Tibial artery (tissue), 4 donors: ENCODE data around the gene TPM1.

ENCODE experiments used
- DNase-seq, 2 donors: peaks; one replicate each; pipeline ENCODE4 v3.0.0-alpha.2; 2019
- H3K27ac ChIP-seq, 2 donors: fragments of 200-600 bp; sonication (generic) in 1 of 2; 1 replicate in 1 of 2; 2 replicates in 1 of 2; pipeline ENCODE4 v1.5.1; 2018 to 2019; ENCODE audit warnings: mild to moderate bottlenecking in 1 of 2
- H3K27me3 ChIP-seq, 2 donors: fragments of 200-600 bp; sonication (generic) in 1 of 2; one replicate each; pipeline versions ENCODE4 v1.5.1 to v1.6.0; 2016 to 2019
- H3K36me3 ChIP-seq, 3 donors: fragments of 200-600 bp; sonication (generic) in 2 of 3; one replicate each; pipeline ENCODE4 v1.5.1; 2016 to 2019; ENCODE audit warnings: mild to moderate bottlenecking in 2 of 3
- H3K4me1 ChIP-seq, 4 donors: fragments of 200-600 bp; sonication (generic) in 2 of 4; 1 replicate in 3 of 4; 2 replicates in 1 of 4; pipeline ENCODE4 v1.5.1; 2016 to 2019
- H3K4me3 ChIP-seq, 2 donors: fragments of 200-600 bp; sonication (generic) in 1 of 2; 1 replicate in 1 of 2; 2 replicates in 1 of 2; pipeline ENCODE4 v1.5.1; 2018 to 2019; ENCODE audit warnings: mild to moderate bottlenecking in 2 of 2
- H3K9me3 ChIP-seq, 3 donors: fragments of 200-600 bp; sonication (generic) in 1 of 3; one replicate each; pipeline ENCODE4 v1.5.1; 2016 to 2019
- intact Hi-C: fragments of 100-400 bp; cut with DNase I; formaldehyde crosslinking; loops from one replicate; pipeline ENCODE4 v1.15.0; 2023; ENCODE audit warnings: low total_unique reads
- TF ChIP-seq, protein P1 (sequence below), 2 experiments: fragments of 200-600 bp in 1 of 2; fragments of 450-650 bp in 1 of 2; IDR thresholded peaks; one replicate each; pipeline ENCODE4 v1.5.1; 2017 to 2019; ENCODE audit warnings: antibody characterized with exemption in 2 of 2, mild to moderate bottlenecking in 1 of 2, moderate library complexity in 1 of 2

Gene TPM1

DNA sequence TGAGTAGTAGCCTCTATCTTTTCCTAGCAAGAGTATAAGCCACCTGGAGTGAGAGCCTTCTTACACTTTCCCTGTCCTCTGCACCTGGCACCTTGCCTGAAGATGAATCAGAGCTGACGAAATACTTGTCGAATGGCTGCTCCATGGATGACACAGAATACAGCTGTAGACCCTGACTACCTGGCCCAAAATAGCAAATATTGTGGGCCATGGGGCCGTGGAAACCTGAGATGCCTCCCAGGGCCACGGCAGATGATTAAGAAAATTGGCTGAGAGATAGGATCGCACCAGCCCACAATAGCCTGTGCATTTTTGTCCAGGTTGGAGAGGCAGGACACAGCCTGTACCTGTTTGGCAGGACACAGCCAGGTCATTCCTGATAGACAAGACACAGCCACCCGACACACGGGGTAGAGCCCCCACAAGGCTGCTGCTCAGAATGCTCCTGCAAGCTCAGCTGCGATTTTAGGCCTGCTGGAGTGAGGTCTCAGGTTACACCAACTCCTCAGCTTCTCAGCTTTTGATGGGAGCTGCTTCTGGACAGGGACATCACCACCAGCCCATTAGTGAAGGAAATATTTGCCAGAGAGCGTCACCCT lies 22.9 kb upstream of the TPM1 start:
- Histone ChIP-seq H3K4me3 (no peak overlapping the region), H3K27me3 (no peaks in the 10 kb centered on the region), H3K9me3 (no peaks in the 10 kb centered on the region), H3K36me3 (no peaks in the 10 kb centered on the region), H3K4me1 (peaks cover 0 to 53% (median 40%) of the 10 kb centered on the region in 4 donors), H3K27ac (no peak overlapping the region)
- TF ChIP-seq, protein P1, sequence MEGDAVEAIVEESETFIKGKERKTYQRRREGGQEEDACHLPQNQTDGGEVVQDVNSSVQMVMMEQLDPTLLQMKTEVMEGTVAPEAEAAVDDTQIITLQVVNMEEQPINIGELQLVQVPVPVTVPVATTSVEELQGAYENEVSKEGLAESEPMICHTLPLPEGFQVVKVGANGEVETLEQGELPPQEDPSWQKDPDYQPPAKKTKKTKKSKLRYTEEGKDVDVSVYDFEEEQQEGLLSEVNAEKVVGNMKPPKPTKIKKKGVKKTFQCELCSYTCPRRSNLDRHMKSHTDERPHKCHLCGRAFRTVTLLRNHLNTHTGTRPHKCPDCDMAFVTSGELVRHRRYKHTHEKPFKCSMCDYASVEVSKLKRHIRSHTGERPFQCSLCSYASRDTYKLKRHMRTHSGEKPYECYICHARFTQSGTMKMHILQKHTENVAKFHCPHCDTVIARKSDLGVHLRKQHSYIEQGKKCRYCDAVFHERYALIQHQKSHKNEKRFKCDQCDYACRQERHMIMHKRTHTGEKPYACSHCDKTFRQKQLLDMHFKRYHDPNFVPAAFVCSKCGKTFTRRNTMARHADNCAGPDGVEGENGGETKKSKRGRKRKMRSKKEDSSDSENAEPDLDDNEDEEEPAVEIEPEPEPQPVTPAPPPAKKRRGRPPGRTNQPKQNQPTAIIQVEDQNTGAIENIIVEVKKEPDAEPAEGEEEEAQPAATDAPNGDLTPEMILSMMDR (IDR thresholded peaks at IDR 0.05), result no peak
- intact Hi-C loops, result no loop called here
- DNase-seq, result no peak

DNA sequence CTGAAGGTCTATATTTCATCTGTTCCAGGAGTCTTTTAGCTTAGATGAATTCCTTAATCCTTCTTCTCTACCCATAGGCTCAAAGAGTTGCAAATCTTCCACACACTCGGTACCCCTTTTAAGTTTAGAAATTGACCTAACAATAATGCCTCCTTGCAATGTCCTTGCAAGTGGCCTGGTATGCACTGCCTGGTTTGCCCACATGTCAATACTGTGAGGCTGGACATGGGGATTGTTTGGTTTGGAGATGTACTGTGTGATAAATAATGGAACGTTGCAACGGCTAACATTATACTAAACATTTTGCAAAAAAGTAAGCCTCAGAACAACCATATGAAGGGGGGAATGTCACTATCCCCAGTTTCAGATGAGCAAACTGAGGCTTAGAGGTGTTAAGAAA lies 22.4 kb upstream of the TPM1 start:
- intact Hi-C loops, result no loop called here
- H3K9me3 ChIP-seq, result no peaks in the 10 kb centered on the region
- H3K4me1 ChIP-seq, result peaks cover 0 to 48% (median 35%) of the 10 kb centered on the region in 4 donors
- no peak overlapping the region for H3K27ac ChIP-seq
- no peaks in the 10 kb centered on the region for H3K36me3 ChIP-seq
- no peaks in the 10 kb centered on the region for H3K27me3 ChIP-seq
- no peak overlapping the region for H3K4me3 ChIP-seq
- TF ChIP-seq, protein P1 (IDR thresholded peaks at IDR 0.05), result no peak
- no peak for DNase-seq

DNA sequence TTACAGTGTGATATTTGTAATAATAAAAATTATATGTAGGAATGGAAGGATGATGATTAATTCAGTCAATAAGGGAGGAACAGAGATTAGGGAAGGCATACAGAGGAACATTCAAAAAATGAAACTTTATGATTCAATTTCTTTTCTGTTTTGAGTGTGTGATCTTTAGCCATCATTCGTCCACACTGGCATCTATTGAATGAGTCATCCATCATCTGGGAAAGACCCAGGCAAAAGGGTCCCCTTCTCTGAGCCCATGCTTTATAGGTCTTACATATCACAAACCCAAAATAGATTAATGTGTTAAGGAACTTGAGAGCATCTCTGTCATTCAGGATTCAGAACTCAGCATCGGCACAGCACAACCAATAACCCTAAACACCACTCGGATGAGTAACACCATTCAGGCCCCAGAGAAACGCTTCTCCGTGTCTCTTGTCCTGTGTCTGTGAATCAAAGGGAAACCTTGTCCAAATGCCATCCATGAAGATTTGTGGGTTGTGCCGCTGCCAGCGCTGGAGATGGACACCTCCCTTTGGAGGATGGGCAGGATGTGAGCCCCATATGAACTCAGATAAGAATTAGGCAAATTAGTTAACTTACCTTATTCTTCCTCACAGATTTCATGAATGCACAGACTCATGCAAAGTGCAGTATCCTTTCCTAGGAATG lies 21.7 kb upstream of the TPM1 start:
- no peaks in the 10 kb centered on the region for H3K27me3 ChIP-seq
- H3K4me3 ChIP-seq, result no peak overlapping the region
- H3K27ac ChIP-seq, result no peak overlapping the region
- H3K9me3 ChIP-seq, result no peaks in the 10 kb centered on the region
- no peaks in the 10 kb centered on the region for H3K36me3 ChIP-seq
- DNase-seq, result no peak
- intact Hi-C loops, result no loop called here
- TF ChIP-seq, protein P1 (IDR thresholded peaks at IDR 0.05), result no peak
- H3K4me1 ChIP-seq, result peaks cover 0 to 40% (median 27%) of the 10 kb centered on the region in 4 donors

DNA sequence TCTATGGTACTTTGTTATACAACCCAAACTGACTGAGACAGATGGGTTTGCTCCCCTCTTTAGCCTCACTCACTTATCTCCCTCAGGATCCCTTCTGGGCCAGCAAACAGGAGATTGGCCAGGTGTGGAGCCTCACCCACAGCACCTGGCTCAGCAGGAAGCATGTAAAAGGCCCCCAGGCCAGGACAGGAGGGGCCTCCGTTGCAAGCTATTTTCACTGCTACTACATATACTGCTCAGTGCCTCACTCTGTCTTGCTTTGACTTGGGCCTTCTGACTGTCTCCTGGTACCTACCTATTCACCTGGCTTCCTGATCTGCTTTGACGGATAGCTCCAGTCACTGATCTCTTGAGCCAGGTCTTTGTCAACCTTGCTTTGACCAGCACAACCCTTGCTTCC lies 20.4 kb upstream of the TPM1 start:
- H3K27me3 ChIP-seq, result no peaks in the 10 kb centered on the region
- peak overlapping the region in 1 of 2 donors; percentile 70 for H3K27ac ChIP-seq
- no peak overlapping the region for H3K4me3 ChIP-seq
- no peaks in the 10 kb centered on the region for H3K9me3 ChIP-seq
- no peak for DNase-seq
- no peaks in the 10 kb centered on the region for H3K36me3 ChIP-seq
- H3K4me1 ChIP-seq, result peaks cover 0 to 34% (median 21%) of the 10 kb centered on the region in 4 donors
- TF ChIP-seq, protein P1 (IDR thresholded peaks at IDR 0.05), result no peak
- intact Hi-C loops, result no loop called here

DNA sequence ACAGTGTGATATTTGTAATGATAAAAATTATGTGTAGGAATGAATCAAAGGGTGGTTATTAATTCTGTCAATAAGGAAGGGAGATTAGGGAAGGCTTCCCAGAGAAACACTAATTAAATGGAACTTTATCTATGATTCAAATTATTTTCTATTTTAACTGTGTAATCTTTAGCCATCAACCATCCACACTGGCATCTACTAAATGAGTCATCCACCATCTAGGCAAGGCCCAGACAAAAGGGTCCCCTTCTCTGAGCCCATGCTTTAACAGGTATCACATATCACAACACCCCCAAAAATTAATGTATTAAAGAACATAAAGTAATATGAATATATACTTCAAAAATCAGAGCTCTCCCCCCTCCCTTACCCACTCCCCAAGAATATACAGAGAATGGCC lies 19.9 kb upstream of the TPM1 start:
- TF ChIP-seq, protein P1 (IDR thresholded peaks at IDR 0.05), result no peak
- H3K9me3 ChIP-seq, result no peaks in the 10 kb centered on the region
- H3K4me1 ChIP-seq, result peaks cover 0 to 34% (median 21%) of the 10 kb centered on the region in 4 donors
- no peaks in the 10 kb centered on the region for H3K27me3 ChIP-seq
- intact Hi-C loops, result no loop called here
- no peaks in the 10 kb centered on the region for H3K36me3 ChIP-seq
- no peak overlapping the region for H3K4me3 ChIP-seq
- no peak for DNase-seq
- peak overlapping the region; percentile 31 to 70 for H3K27ac ChIP-seq
